HG03378 (cell line): ENCODE data around the gene SEC16A.

ENCODE experiments used
- ATAC-seq: cut with Tn5 transposase; IDR thresholded peaks from one replicate; pipeline ENCODE4 v1.9.1; 2021; ENCODE audit warnings: mild to moderate bottlenecking, moderate library complexity; ENCODE audit not compliant: unreplicated experiment

SEC16A gene

DNA sequence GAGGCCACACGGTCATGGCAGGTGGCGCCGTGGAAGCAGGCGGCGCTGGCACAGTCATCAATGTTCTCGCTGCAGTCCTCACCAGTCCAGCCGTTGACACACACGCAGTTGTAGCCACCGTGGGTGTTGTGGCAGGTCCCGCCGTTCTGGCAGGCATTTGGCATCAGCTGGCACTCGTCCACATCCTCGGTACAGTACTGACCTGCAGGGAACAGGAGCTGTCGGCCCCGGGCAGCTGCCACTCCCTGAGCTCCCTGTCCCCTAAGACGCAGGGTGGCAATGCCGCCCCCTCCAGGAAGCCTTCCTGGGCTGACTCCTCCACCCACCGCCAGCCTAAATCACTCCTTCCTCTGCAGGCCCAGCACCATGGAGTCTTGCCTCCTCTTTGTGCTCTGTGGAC, 35.8 kb upstream of the SEC16A start:
- no peak for ATAC-seq

DNA sequence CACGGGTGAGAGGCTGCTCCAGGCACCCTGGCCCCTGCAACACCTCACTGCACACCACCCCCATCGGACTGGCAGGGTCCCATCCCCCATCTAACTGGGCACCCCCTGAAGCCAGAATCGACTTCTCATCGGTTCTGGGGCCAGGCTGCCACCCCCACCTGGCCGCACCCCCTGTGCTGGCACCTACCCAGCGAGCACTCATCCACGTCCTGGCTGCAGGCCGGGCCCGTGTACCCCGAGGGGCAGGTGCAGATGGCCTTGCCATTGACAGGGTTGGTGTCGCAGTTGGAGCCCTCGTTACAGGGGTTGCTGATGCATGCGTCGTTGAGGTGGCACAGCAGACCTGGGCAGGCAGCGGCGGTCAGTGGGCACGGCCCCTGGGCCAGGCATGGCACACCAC, 35.1 kb upstream of the SEC16A start:
- ATAC-seq, result no peak

DNA sequence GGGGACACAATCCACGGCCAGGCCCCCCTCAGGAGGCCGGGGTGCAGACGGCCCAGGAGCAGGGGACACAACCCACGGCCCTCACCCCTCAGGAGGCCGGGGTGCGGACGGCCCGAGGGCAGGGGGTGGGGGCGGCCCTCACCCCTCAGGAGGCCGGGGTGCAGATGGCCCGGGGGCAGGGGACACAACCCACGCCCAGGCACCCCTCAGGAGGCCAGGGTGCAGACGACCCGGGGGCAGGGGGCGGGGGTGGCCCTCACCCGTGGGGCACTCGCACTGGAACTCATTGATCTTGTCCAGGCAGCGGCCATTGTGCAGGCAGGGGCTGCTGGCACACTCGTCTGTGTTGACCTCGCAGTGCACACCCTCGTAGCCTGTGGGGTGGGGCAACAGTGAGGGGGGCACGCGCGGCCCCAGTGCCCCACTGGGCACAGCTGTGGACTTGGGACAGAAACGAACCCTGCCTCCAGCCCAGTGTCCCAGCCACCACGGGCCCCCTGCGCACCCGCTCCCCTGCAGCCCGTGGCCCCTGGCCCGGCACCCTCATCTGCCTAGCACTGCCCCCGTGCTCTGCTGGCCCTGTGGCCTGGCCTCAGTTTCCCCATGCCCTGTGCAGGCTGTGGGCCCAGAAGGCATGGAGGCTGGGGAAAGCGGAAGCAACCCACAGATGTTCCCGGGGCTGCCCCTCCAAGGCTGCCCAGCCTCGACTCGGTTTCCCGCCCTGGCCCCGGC, 34.3 kb upstream of the SEC16A start:
- ATAC-seq, result no peak

- no peak for ATAC-seq
These were observed 33.4 kb upstream of the SEC16A start for GRCh38 chr9:136516191-136516654.

GRCh38 chr9:136515276-136515675, 32.4 kb upstream of the SEC16A start:
- ATAC-seq, result no peak

DNA sequence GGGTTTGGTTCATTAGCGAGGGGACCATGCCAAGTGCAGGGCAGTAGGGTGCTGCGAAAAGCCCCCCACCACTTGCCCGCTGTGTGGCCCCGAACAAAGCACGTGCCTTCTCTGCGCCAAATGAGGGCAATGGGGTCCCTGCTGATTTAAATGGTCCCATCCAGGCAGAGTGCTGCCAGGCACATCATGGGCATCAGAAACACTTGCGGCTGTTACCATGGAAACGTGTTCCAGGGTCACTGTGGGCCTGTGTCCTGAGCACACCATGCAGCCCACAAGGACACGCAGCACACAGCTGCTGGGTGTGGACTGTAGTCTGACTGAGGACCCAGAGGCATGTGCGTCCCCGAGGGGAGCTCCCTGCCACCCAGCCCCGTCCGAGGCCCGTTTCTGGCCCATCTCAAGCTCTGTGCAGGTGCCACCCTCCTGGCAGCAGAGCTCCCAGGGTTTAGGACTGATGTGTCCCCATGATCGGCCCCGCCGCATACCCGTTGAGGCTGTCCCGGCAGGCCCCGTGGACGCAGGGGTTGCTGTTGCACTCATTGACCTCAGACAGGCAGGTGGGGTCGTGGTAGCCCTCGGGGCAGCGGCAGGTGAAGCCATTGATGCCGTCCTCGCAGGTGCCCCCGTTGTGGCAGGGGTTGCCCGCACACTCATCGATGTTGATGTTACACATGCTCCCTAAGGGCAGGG, 31.3 kb upstream of the SEC16A start:
- no peak for ATAC-seq

DNA sequence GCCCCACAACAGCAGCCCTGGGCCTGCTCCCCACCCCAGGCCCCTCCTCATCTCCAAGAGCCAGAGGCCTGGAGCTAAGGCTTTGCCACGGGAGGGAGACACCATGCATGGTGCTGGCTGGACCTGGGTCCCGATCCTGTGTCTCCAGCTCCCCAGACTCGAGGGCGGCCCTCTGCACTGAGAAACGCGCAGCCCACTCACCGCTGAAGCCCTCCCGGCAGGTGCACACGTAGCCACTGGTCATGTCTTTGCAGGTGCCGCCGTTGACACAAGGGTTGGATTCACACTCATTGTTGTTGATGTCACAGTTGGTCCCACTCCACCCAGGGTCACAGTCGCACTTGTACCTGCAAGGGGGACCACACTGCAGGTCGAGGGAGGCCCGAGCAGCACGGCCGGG, 30.4 kb upstream of the SEC16A start:
- ATAC-seq, result no peak

GRCh38 chr9:136512651-136513071, 29.8 kb upstream of the SEC16A start:
- no peak for ATAC-seq

DNA sequence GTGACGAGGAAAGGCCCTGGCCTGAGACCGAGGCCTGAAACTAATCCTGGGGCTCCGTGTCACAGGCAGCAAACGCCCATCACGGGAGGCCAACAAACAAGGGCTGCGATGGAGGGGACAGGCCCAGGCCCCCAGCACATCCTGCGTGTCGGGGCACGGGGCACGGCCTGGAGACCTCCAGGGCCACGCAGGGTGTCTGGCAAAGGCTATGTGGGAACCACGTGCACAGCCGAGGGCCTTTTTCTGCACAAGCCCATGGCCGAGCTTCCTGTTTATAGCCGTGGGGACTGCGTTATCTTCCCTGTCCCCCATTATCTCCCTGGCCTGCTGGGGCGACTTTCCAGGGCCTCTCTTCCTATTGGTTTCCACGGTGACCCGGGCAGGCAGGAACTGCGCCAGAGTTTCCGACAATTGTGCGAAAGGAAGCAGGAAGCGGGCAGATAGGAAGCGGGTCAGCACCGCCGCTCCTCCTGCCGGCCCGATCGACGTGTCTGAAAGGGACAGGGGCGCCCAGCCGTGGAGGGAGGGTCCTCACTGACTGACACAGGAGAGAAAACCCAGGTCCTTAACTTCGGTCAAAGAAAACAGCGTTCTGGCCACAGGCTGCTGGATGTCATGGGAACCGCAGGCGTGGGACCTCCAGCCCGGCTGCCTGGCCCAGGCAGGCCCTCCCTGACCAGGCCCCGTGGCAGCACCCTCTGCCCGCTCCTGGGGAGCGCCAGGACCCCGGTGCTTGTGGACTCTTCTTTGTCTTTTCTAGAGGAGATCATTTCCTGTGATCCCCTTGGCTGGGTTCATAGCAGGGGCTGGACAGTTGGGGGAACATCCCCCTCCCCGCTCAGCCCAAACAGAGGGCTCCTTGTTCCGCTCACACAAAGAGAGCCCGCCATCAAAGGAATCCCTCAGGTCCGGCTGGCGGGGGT, 29.1 kb upstream of the SEC16A start:
- ATAC-seq, result no peak

DNA sequence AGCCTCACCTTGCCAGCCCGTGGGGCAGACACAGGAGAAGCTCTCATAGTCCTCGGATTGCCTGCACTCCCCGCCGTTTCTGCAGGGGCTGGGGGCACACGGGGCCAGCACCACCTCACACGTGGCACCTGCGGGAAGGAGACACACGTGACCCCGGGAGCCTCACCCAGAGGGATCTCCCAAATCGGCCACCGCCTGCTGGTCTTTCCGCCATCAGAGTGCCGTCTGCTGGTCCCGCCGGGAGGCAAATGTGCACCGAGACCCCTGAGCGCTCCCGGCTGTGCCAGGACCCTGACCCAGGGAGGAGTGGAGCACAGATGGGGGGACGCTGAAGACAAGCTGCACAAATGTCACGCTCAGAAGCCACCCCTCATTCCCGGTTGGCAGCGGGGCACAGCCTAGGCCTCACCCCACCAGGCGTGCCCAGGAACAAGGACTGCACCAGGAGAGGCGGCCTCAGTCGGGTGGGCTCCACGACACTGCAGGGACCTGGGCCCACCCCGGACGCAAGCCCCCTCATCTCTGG, 28.4 kb upstream of the SEC16A start:
- no peak for ATAC-seq

- ATAC-seq, result no peak
These were observed 27.7 kb upstream of the SEC16A start for GRCh38 chr9:136510561-136510960.

- no peak for ATAC-seq
These were observed 26.7 kb upstream of the SEC16A start for GRCh38 chr9:136509549-136509948.

DNA sequence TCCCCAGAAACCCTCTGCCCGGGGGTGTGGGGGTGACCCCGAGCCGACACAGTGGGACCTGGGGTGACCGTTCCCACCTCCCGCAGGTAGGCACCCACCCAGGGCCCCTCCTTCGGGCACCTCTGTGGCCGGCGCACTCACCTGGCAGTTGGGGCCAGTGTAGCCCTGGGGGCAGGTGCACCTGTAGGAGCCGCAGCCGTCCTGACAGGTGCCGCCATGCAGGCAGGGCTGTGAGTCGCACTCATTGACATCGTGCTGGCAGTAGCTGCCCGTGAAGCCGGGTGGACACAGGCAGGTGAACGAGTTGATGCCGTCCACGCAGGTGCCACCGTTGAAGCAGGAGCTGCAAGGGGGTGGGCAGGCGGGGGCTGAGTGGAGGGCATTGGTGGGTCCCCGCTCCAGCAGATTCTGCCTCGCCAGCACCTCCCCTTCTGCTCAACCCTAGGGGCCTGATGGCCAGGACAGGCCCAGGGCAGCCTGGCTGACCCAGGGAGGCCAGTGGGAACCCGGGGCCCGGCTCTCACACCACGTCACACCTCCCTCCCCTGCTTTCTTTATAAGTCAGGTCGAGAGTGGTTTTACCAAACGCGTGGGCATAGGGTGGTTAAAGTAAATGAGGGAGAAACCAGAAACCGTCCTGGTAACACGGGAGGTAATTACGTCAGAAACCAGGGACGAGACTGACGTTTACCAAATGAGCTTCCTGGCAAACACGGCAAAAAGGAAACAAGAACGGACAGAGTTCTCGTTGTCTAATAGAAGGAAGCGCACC, 26.1 kb upstream of the SEC16A start:
- ATAC-seq, result no peak

DNA sequence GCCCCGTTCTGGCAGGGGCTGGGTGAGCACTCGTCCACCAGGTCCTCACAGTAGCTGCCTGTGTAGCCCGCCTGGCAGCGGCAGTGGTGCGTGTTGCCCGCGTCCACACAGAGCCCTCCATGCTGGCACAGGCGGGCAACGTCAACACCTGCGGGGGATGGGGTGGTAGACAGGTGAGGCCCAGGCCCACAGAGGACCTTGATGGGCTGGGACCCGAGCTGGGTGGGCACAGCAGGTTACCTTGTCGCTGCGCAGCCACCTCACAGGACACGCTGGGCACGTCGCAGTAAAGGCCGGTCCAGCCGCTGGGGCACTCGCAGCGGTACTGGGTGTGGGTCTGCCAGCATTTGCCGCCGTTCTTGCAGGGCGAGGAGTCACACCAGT, 25.1 kb upstream of the SEC16A start:
- no peak for ATAC-seq

DNA sequence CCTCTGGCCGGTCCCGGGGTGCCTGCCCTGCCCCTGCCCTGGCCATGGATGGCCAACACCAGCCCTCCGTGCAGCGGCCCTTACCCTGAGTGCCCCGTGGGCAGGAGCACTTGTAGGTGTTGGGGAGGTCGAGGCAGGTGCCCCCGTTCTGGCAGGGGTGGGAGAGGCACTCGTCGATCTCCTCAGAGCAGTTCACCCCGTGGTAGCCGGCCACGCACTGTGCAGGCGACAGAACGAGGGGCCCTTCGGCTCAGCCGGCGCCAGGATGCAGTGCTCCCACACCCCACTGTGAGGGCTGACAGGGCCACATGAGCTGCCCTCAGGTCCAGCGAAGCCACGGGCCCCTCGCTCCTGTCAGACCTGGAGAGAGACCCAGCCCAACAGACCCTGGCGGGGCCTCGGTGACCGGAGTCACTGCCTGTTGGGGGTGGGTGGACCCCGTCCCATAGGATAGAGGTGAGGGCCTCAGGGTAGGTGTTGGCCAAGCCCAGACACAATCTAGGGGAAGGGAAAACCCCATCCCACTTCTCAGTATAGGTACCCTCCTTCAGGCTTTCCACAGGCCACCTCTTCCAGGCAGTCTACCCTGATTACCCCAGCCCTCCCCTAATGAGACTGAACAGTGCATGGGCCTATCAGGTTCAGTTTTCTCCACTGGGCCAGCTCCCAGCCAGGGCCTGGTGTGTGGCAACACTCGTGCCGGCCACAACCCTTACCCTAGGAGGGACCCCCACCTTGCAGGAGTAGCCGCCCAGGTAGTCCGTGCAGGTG, 24.6 kb upstream of the SEC16A start:
- no peak for ATAC-seq

DNA sequence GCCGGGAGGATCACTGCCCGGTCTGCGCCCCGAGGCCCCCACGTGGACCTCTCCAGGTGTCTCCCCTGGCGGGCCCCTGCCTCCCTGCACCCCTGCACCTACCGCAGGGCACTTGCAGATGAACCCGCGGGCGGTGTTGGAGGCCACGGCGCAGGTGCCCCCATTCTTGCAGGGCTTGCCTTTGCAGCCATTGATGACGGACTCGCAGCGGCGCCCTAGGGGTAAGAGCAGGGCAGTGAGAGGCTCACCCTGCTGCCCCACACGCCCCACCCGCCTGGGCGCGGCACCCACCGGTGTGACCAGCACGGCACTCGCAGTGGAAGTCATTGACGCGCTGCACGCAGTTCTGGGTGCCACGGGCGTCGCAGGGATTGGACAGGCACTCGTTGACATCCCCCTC, 23.6 kb upstream of the SEC16A start:
- no peak for ATAC-seq

DNA sequence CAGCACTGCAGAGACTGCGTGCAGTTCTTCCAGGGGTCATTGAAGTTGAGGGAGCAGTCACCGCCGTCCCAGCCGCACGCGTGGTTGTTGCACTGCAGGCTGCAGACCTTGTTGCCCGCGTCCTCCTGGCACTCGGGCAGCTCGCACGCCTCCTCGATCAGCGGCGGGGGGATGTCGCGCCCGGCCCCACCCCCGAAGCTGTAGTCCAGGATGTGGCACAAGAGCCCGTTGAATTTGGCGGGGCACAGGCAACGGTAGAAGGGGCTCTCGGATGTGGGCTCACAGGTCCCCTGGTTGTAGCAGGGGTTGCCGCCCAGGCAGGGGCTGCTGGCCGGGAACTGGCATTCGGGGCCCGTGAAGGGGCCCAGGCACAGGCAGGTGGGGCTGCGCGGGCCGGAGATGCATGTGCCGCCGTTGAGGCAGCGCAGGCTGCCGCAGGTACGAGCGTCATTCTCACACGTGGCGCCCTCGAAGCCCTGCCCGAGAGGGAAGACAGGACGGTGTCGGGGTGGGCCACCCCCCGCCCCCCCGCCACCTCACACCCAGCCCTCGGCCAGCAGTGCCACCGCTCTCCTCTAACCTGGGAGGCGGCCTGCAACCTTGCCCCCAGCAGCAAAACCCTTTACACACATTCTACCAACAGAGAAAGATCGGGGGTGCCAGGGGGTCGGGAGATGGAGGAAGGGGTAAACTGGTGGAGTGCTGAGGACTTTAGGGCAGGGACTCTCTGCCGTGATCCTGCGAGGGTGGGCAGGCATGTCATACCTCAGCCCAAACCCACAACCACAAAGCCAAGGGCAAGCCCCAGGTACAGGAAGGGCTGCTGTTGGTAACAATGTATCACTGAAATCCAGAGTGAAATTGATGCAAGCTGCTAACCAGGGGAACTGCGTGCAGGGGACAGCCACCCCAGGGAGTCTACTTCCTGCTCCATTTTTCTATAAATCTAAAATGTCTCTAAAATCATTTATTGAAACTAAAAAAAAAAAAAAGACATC, 22.9 kb upstream of the SEC16A start:
- no peak for ATAC-seq

GRCh38 chr9:136504512-136505348, 21.9 kb upstream of the SEC16A start:
- no peak for ATAC-seq
